PC-3 (cell line): Measurements from ENCODE around the gene TAF1A. TPM values are rescaled to one million over a fixed set of nuclear protein-coding genes. Genes with fewer than 3 reads are reported as not detected.

ENCODE experiments used
- ATAC-seq: fragments of 200-7000 bp; cut with Tn5 transposase; 2 replicates; pipeline ENCODE4 v1.9.1; 2020; ENCODE audit warnings: mild to moderate bottlenecking, moderate library complexity
- Bru-seq: library from RNA; stranded (reverse); fragments of 400-500 nt; gene quantifications from one replicate; lab custom pipeline; 2021; lab: Mats Ljungman, UMichigan
- BruChase-seq, 2 experiments: library from RNA; stranded (reverse); fragments of 400-500 nt; gene quantifications; one replicate each; lab custom pipeline; 2021; lab: Mats Ljungman, UMichigan
- BruUV-seq: library from RNA; stranded (reverse); fragments of 400-500 nt; replicated peaks from 2 replicates; lab custom pipeline; 2021; lab: Mats Ljungman, UMichigan
- CTCF ChIA-PET: fragments of 300-600 bp; sonication (Branson Sonifier 250); formaldehyde crosslinking; loops from one replicate; lab custom pipeline; 2022; ENCODE audit warnings: antibody characterized with exemption; lab: Charles Lee
- POLR2A ChIA-PET: fragments of 300-600 bp; sonication (Branson Sonifier 250); formaldehyde crosslinking; loops from one replicate; lab custom pipeline; 2022; ENCODE audit warnings: antibody characterized with exemption; ENCODE audit not compliant: unreplicated experiment; lab: Charles Lee
- DNase-seq: peaks from one replicate; pipeline ENCODE4 v3.0.0-alpha.2; 2015
- H2AFZ ChIP-seq: fragments of 300-600 bp; sonication (generic); 2 replicates; pipeline ENCODE4 v1.6.0; 2016; ENCODE audit warnings: antibody characterized with exemption, low read length
- H3F3A ChIP-seq: fragments of 300-600 bp; sonication (generic); one replicate; pipeline ENCODE4 v1.6.0; 2017; ENCODE audit warnings: antibody characterized with exemption, low read length, control low read depth, mild to moderate bottlenecking; ENCODE audit not compliant: unreplicated experiment
- H3K27ac ChIP-seq: fragments of 300-600 bp; sonication (generic); 2 replicates; pipeline ENCODE4 v1.5.1; 2016; ENCODE audit warnings: mild to moderate bottlenecking, low read length
- H3K27me3 ChIP-seq: fragments of 300-600 bp; sonication (generic); 2 replicates; pipeline ENCODE4 v1.6.1; 2016; ENCODE audit warnings: low read length, mixed read lengths
- H3K36me3 ChIP-seq: fragments of 300-600 bp; sonication (generic); 2 replicates; pipeline ENCODE4 v1.6.1; 2016; ENCODE audit warnings: low read depth, mixed run types, low read length, mixed read lengths
- H3K4me1 ChIP-seq: fragments of 300-600 bp; sonication (generic); 2 replicates; pipeline ENCODE4 v1.5.1; 2016; ENCODE audit warnings: low read length; ENCODE audit not compliant: insufficient read depth
- H3K4me2 ChIP-seq: fragments of 300-600 bp; sonication (generic); 2 replicates; pipeline ENCODE4 v1.6.0; 2016; ENCODE audit warnings: low read length
- H3K4me3 ChIP-seq: fragments of 300-600 bp; sonication (generic); 2 replicates; pipeline ENCODE4 v1.5.1; 2016; ENCODE audit warnings: mild to moderate bottlenecking, low read length, mixed read lengths
- H3K79me2 ChIP-seq: fragments of 300-600 bp; sonication (generic); 2 replicates; pipeline ENCODE4 v1.6.1; 2017; ENCODE audit warnings: low read length, mixed read lengths
- H3K9ac ChIP-seq: fragments of 300-600 bp; sonication (generic); 2 replicates; pipeline ENCODE4 v1.6.0; 2016; ENCODE audit warnings: mild to moderate bottlenecking, low read length
- H3K9me2 ChIP-seq: fragments of 300-600 bp; sonication (generic); replicated peaks from 2 replicates; pipeline ENCODE4 v1.6.1; 2016; ENCODE audit warnings: mixed run types, low read length, mixed read lengths
- H3K9me3 ChIP-seq: fragments of 300-600 bp; sonication (generic); 2 replicates; pipeline ENCODE4 v1.6.1; 2016; ENCODE audit warnings: low read length, mixed read lengths
- H4K20me1 ChIP-seq: fragments of 300-600 bp; sonication (generic); 2 replicates; pipeline ENCODE4 v1.6.1; 2016; ENCODE audit warnings: low read length, mixed read lengths
- CTCF ChIP-seq: fragments of 300-600 bp; sonication (generic); conservative IDR thresholded peaks from 2 replicates; pipeline ENCODE4 v1.5.1; 2017; ENCODE audit warnings: antibody characterized with exemption, low read depth, mild to moderate bottlenecking, low read length
- EZH2 ChIP-seq: fragments of 300-600 bp; sonication (generic); IDR thresholded peaks from one replicate; pipeline ENCODE4 v1.6.1; 2017; ENCODE audit warnings: antibody characterized with exemption, mild to moderate bottlenecking, low read length; ENCODE audit not compliant: unreplicated experiment
- EZH2phosphoT487 ChIP-seq: fragments of 300-600 bp; sonication (generic); IDR thresholded peaks from 2 replicates; pipeline ENCODE4 v1.6.1; 2018; ENCODE audit warnings: mild to moderate bottlenecking, antibody characterized with exemption, low read length, borderline replicate concordance
- intact Hi-C: fragments of 100-400 bp; cut with micrococcal nuclease; formaldehyde crosslinking; loops from 2 replicates; pipeline ENCODE4 v1.9.0; 2023
- long read RNA-seq: library from polyadenylated mRNA; unstranded; transcript quantifications from one replicate; pipeline ENCODE4 v2.0.0, GENCODE V29; 2021; ENCODE audit not compliant: unreplicated experiment
- total RNA-seq: library from RNA; depleted of rRNA; stranded (reverse); fragments of >200 nt; gene quantifications from 2 replicates; pipeline ENCODE4 v1.2.3, GENCODE V29; 2014; rRNA removed

Gene TAF1A
- total RNA-seq (27.9 and 29.4 TPM in 2 replicates), Bru-seq, nascent RNA (percentile 95 among the genes with signal in this experiment), BruChase-seq, experiment 1, labeled RNA remaining after a 6-hour chase (percentile 86 among the genes with signal in this experiment), BruChase-seq, experiment 2, labeled RNA remaining after a 2-hour chase (percentile 89 among the genes with signal in this experiment)
- long read RNA-seq, transcript TAF1A-202 (11 exons, 1,894 nt): major isoform, 13 of 44 reads
- long read RNA-seq, partial matches to known transcripts: 13 of 44 reads
- long read RNA-seq, other reads (novel, unspliced or antisense): 16 of 44 reads

GRCh38 chr1:222589462-222590302 lies at the start of gene TAF1A:
TSS of gene TAF1A (minus strand) at chr1:222589933.
- Histone ChIP-seq H4K20me1 (no peaks in the 10 kb centered on the region), H3K9ac (peak within 1 kb of the TSS; percentile 83), H3K27me3 (no peaks in the 10 kb centered on the region), H3K4me3 (peak within 1 kb of the TSS; percentile 78), H3F3A (no peaks in the 10 kb centered on the region), H3K79me2 (peaks cover 57% of the 10 kb centered on the region), H3K36me3 (peaks cover 21% of the 10 kb centered on the region; the same call in 1 of the 2 replicates), H3K27ac (peak within 1 kb of the TSS; percentile 41), H2AFZ (peak within 1 kb of the TSS; percentile 89), H3K9me2 (no peaks in the 10 kb centered on the region), H3K4me1 (peaks cover 36% of the 10 kb centered on the region), H3K4me2 (peak within 1 kb of the TSS; percentile 89), H3K9me3 (no peaks in the 10 kb centered on the region)
- ATAC-seq (peak; percentile 91), DNase-seq (peak; percentile 98)
- TF ChIP-seq EZH2: no peak
- no peak for TF ChIP-seq CTCF
- TF ChIP-seq EZH2phosphoT487: no peak
- intact Hi-C loops: loop anchor here (1.0 to 2.0 kb wide), 2 partner anchors 11 to 125 kb away; no protein-coding TSS in a partner anchor
- ChIA-PET CTCF (interaction anchor here (0.8 to 1.5 kb wide), 3 partner anchors 45 to 125 kb away, joined by 3 to 14 read pairs (median 3); no protein-coding TSS in a partner anchor), POLR2A (interaction anchor here (0.5 to 0.7 kb wide), 4 partner anchors 60 to 377 kb away, joined by 3 to 10 read pairs (median 7); partner anchors contain the start of genes AIDA and BROX)
- TSS peak; percentile 81 for BruUV-seq

- intact Hi-C loops: loop anchor here (1.0 to 10.0 kb wide), 6 partner anchors 16 to 920 kb away; partner anchors contain the start of gene MIA3
- Histone ChIP-seq H3K9ac (no peak overlapping the region), H3K4me3 (no peak overlapping the region), H4K20me1 (no peaks in the 10 kb centered on the region), H3K79me2 (no peaks in the 10 kb centered on the region), H3K9me3 (no peaks in the 10 kb centered on the region), H3K9me2 (no peaks in the 10 kb centered on the region), H3K27ac (no peak overlapping the region), H3K4me2 (no peak overlapping the region), H3K4me1 (no peaks in the 10 kb centered on the region), H3F3A (no peaks in the 10 kb centered on the region), H3K27me3 (no peaks in the 10 kb centered on the region), H3K36me3 (peaks cover 20% of the 10 kb centered on the region), H2AFZ (no peak overlapping the region)
- ATAC-seq (peak; percentile 76), DNase-seq (peak; percentile 100)
- CTCF ChIA-PET: interaction anchor here (0.6 to 1.7 kb wide), 12 partner anchors 14 to 179 kb away, joined by 3 to 29 read pairs (median 6); partner anchors contain the start of gene TAF1A
- no TSS peak for BruUV-seq
- POLR2A ChIA-PET: interaction anchor here (0.6 kb wide), 5 partner anchors 52 to 461 kb away, joined by 3 to 5 read pairs (median 4); partner anchors contain the start of genes AIDA and BROX
- TF ChIP-seq CTCF: peak; percentile 99
- no peak for TF ChIP-seq EZH2phosphoT487
These were observed 44.7 kb upstream of the TAF1A start for GRCh38 chr1:222634180-222635013.
